AG09319 (cell line): ENCODE results near the gene GAS6.

Source experiments
- DNase-seq: peaks from one replicate; pipeline ENCODE4 v3.0.0-alpha.2; 2010; ENCODE audit warnings: low read depth; ENCODE audit errors: extremely low read depth
- CTCF ChIP-seq: IDR thresholded peaks from 2 replicates; pipeline ENCODE4 v1.5.1; 2011; ENCODE audit warnings: low read depth, mild to moderate bottlenecking, inconsistent platforms, low read length, moderate library complexity

The GAS6 gene

GRCh38 chr13:113815151-113816058 is 48.5 kb downstream of the GAS6 start:
- no peak for DNase-seq
- TF ChIP-seq CTCF = no peak

- no peak for DNase-seq
- TF ChIP-seq CTCF = no peak
Observed at GRCh38 chr13:113814435-113814821, 49.4 kb downstream of the GAS6 start.

GRCh38 chr13:113813749-113814434 is 50.0 kb downstream of the GAS6 start:
- DNase-seq = no peak
- no peak for TF ChIP-seq CTCF

GRCh38 chr13:113813070-113813748 is 50.7 kb downstream of the GAS6 start:
- DNase-seq = no peak
- TF ChIP-seq CTCF = no peak

- TF ChIP-seq CTCF = no peak
- DNase-seq = no peak
Observed at GRCh38 chr13:113812178-113813040, 51.5 kb downstream of the GAS6 start.

- no peak for DNase-seq
- no peak for TF ChIP-seq CTCF
Observed at GRCh38 chr13:113811081-113811928, 52.6 kb downstream of the GAS6 start.
